Measurements from ENCODE around the gene ZDHHC14.
A peak's percentile ranks its signal among the peaks of the same experiment; 100 is the strongest.

Gene ZDHHC14

GRCh38 chr6:157518397-157519250 lies 137.6 kb downstream of the ZDHHC14 start:
- DNase-seq (ENCODE audit: low read depth in 2 of 2), result peak; percentile 14 to 56
- TF ChIP-seq CTCF (IDR thresholded peaks at IDR 0.05; ENCODE audit: low read depth, low read length), result no peak
- no peak overlapping the region for H3K4me3 ChIP-seq (replicated peaks in 1 of 2; ENCODE audit: low read depth in 2 of 2, low read length in 2 of 2)

GRCh38 chr6:157519255-157520116 lies 138.5 kb downstream of the ZDHHC14 start:
- DNase-seq (ENCODE audit: low read depth in 2 of 2), result no peak
- H3K4me3 ChIP-seq (replicated peaks in 1 of 2; ENCODE audit: low read depth in 2 of 2, low read length in 2 of 2), result no peak overlapping the region
- TF ChIP-seq CTCF (IDR thresholded peaks at IDR 0.05; ENCODE audit: low read depth, low read length), result no peak

GRCh38 chr6:157520117-157520406 lies 139.1 kb downstream of the ZDHHC14 start:
- DNase-seq (ENCODE audit: low read depth in 2 of 2), result no peak
- no peak for TF ChIP-seq CTCF (IDR thresholded peaks at IDR 0.05; ENCODE audit: low read depth, low read length)
- no peak overlapping the region for H3K4me3 ChIP-seq (replicated peaks in 1 of 2; ENCODE audit: low read depth in 2 of 2, low read length in 2 of 2)

- TF ChIP-seq CTCF (IDR thresholded peaks at IDR 0.05; ENCODE audit: low read depth, low read length), result no peak
- DNase-seq (ENCODE audit: low read depth in 2 of 2), result no peak
- H3K4me3 ChIP-seq (replicated peaks in 1 of 2; ENCODE audit: low read depth in 2 of 2, low read length in 2 of 2), result no peak overlapping the region
Measured at GRCh38 chr6:157520596-157521361, 139.8 kb downstream of the ZDHHC14 start.

- no peak for TF ChIP-seq CTCF (IDR thresholded peaks at IDR 0.05; ENCODE audit: low read depth, low read length)
- DNase-seq (ENCODE audit: low read depth in 2 of 2), result peak in 1 of 2 donors; percentile 12
- H3K4me3 ChIP-seq (replicated peaks in 1 of 2; ENCODE audit: low read depth in 2 of 2, low read length in 2 of 2), result no peak overlapping the region
Measured at GRCh38 chr6:157521362-157522335, 140.7 kb downstream of the ZDHHC14 start.

All from cardiac fibroblast (primary cell).